ENCODE results near the gene SIPA1L3.

Gene SIPA1L3

DNA sequence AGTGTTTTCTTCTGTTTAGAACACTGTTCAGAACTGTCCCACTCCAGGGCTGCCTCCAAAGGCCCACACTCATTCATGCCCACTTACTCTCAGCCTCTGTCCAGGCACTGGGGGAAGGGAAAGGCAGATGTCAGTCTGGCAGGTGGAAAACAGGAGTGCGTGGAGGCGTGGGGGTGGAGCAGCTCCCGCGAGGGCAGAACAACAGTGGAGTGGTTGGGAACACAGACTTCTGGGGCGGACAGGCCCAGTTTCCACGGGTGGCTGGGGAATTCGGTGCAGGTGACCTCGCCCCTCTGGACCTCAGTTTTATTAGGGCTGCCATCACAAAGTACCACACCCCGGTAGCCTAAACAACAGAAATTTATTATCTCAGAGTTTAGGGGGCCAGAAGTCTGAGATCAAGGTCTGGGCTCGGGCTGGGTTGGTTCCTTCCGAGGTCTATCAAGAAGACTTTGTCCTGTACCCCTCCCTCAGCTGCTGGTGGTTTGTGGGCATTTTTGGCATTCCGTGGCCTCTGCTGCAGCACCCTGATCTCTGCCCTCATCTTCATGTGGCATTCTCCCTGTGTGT is 59.7 kb downstream of the SIPA1L3 start:
- no peak for DNase-seq (ENCODE audit: insufficient read length, low spot score)
- no peak for TF ChIP-seq CTCF (IDR thresholded peaks at IDR 0.05; ENCODE audit: insufficient read depth, missing control alignments)
- FAIRE-seq, result no peak

- FAIRE-seq (no peak), DNase-seq (ENCODE audit: insufficient read length, low spot score) (no peak)
- TF ChIP-seq CTCF (IDR thresholded peaks at IDR 0.05; ENCODE audit: insufficient read depth, missing control alignments), result no peak
Measured at GRCh38 chr19:37969695-37970094, 62.7 kb downstream of the SIPA1L3 start.

DNA sequence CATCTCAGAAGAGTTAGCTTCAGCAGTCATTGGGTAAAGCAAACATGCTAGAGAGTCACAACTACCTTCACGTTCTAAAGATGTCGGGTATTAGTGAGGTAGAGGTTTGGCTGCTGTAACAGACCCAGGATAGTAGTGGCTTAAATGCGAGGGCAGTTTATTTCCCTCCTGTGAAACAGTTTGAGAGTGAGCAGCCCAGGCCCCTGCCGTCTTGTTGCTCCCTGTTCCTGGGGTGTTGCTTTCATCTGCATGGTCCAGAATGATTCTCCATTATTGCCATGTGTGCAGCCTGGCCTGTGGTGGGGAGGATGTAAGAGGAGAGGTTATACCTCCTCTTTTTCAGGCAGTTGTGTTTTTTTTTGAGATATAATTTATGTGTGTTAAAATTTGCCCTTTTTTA is 63.7 kb downstream of the SIPA1L3 start:
- DNase-seq (ENCODE audit: insufficient read length, low spot score), result no peak
- no peak for FAIRE-seq
- no peak for TF ChIP-seq CTCF (IDR thresholded peaks at IDR 0.05; ENCODE audit: insufficient read depth, missing control alignments)

- DNase-seq (ENCODE audit: insufficient read length, low spot score) (no peak), FAIRE-seq (no peak)
- TF ChIP-seq CTCF (IDR thresholded peaks at IDR 0.05; ENCODE audit: insufficient read depth, missing control alignments), result no peak
Measured at GRCh38 chr19:37972803-37973202, 65.8 kb downstream of the SIPA1L3 start.

DNA sequence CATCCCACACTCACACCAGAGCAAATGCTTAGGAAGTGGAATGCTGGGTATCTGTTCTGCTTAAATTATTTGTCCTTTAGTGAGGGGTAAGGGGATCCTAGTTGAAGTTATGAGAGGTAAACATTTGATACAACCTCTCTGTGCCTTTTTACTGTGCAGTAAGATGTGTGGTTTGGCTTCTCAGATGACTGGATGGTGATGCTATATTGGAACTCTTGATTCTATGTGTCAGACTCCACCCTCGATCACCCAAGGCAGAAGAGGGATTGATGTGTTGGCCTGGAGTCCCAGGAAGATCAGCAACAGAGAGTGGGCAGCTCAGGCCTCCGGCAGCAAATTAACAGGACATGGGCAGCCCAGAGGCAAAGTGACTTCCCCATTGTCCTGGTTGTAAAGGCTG is 66.7 kb downstream of the SIPA1L3 start:
- TF ChIP-seq CTCF (IDR thresholded peaks at IDR 0.05; ENCODE audit: insufficient read depth, missing control alignments), result no peak
- FAIRE-seq (no peak), DNase-seq (ENCODE audit: insufficient read length, low spot score) (no peak)

DNA sequence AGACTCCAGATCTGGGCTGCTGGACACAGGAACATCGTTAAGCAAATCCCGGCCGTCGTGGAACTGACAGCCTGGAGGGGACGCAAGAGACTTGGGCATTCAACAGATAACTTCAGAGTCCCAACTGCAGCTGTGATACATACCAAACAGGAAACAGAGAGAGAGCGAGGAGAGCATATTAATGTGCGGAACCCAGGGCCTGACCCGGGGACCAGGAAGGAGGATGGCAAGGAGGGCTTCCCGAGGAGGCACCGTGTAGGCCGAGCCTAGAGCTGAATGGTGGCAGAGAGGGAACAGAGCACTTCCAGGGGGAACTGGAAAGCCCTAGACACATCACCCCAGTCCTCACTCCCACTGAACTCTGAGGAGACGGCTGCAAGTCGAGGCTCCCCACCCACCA is 68.1 kb downstream of the SIPA1L3 start:
- DNase-seq (ENCODE audit: insufficient read length, low spot score) (no peak), FAIRE-seq (no peak)

More for the DNA sequence above, 68.1 kb downstream of the SIPA1L3 start:
- no peak for TF ChIP-seq CTCF (IDR thresholded peaks at IDR 0.05; ENCODE audit: insufficient read depth, missing control alignments)

All from D721Med (cell line).